ENCODE measurements around the gene SH3GLB1. TPM values are rescaled to one million over a fixed set of nuclear protein-coding genes. Genes with fewer than 3 reads are reported as not detected.

Gene SH3GLB1
- total and polyA plus RNA-seq, 2 of the 8 experiments (the other 6 are each of a cell fraction or from before 2014, with no cell fraction given) = 7.7 to 43.1 TPM

- H2BK15ac ChIP-seq (ENCODE audit: low read length) = no peak overlapping the region
- H2BK20ac ChIP-seq (ENCODE audit: low read length) = no peak overlapping the region
- ChIA-PET CTCF (ENCODE audit: partially characterized antibody) (interaction anchor here (1.1 to 2.9 kb wide), 2 partner anchors 8 to 310 kb away, joined by 3 to 7 read pairs; no protein-coding TSS in a partner anchor), POLR2A (ENCODE audit: partially characterized antibody) (interaction anchor here (1.5 kb wide), 1 partner anchor 71 kb away, joined by 5 read pairs; the partner anchor contains the start of gene SH3GLB1)
- no peaks in the 10 kb centered on the region for H3K23me2 ChIP-seq (ENCODE audit: low read depth, low read length)
- H4K8ac ChIP-seq (ENCODE audit: extremely low read depth, insufficient read depth, low read length) = no peak overlapping the region
- H3K4me2 ChIP-seq (ENCODE audit: insufficient read depth in 1 of 2, low read depth in 2 of 2, low read length in 2 of 2) = no peak overlapping the region
- H3K9ac ChIP-seq (replicated peaks in 1 of 4; ENCODE audit: extremely low read depth in 1 of 4, low read depth in 3 of 4, low read length in 3 of 4) = no peak overlapping the region
- no peak overlapping the region for H2BK12ac ChIP-seq (ENCODE audit: low read depth, low read length)
- no peaks in the 10 kb centered on the region for H3K9me3 ChIP-seq (ENCODE audit: insufficient read depth in 2 of 2, low read depth in 1 of 2, low read length in 1 of 2)
- no peak overlapping the region for H3K4me3 ChIP-seq (ENCODE audit: extremely low read depth in 1 of 4, insufficient read depth in 2 of 4, low read depth in 3 of 4, low read length in 4 of 4)
- no peak overlapping the region for H3K56ac ChIP-seq (replicated peaks; ENCODE audit: insufficient read length, low read depth, low read length)
- H2AFZ ChIP-seq (ENCODE audit: low read length) = no peak overlapping the region
- H4K5ac ChIP-seq (ENCODE audit: insufficient read length, low read depth, low read length) = no peak overlapping the region
- no peak overlapping the region for H3K27ac ChIP-seq (ENCODE audit: low read depth, low read length)
- no peaks in the 10 kb centered on the region for H4K20me1 ChIP-seq (replicated peaks in 1 of 2; ENCODE audit: control insufficient read depth in 1 of 2, insufficient read depth in 2 of 2, low read length in 2 of 2)
- H3K18ac ChIP-seq (ENCODE audit: extremely low read depth, low read length) = no peak overlapping the region
- H4K91ac ChIP-seq (replicated peaks; ENCODE audit: insufficient read length, low read length) = no peak overlapping the region
- H3K79me1 ChIP-seq (ENCODE audit: low read depth, low read length) = no peaks in the 10 kb centered on the region
- no peak overlapping the region for H3K23ac ChIP-seq (ENCODE audit: insufficient read length)
- H3K27me3 ChIP-seq (replicated peaks in 1 of 4; ENCODE audit: control insufficient read depth in 3 of 4, extremely low read depth in 1 of 4, insufficient read depth in 3 of 4, low read length in 3 of 4) = no peaks in the 10 kb centered on the region
- H3K79me2 ChIP-seq (ENCODE audit: control insufficient read depth in 1 of 2, insufficient read depth in 2 of 2, low read length in 2 of 2) = no peaks in the 10 kb centered on the region
- H3K4ac ChIP-seq (replicated peaks; ENCODE audit: insufficient read length, low read depth, low read length) = no peak overlapping the region
- no peak overlapping the region for H2BK5ac ChIP-seq (ENCODE audit: low read depth, low read length)
- H3K36me3 ChIP-seq (ENCODE audit: control insufficient read depth in 2 of 4, insufficient read depth in 4 of 4, low read length in 3 of 4) = no peaks in the 10 kb centered on the region
- DNase-seq (ENCODE audit: low read depth in 1 of 2, low spot score in 2 of 2) = no peak
- no peak overlapping the region for H2AK5ac ChIP-seq (ENCODE audit: low read depth, low read length)
- H3K4me1 ChIP-seq (replicated peaks in 1 of 4; ENCODE audit: control insufficient read depth in 3 of 4, insufficient read depth in 4 of 4, low read length in 3 of 4) = peaks cover 0 to 5% (median 1%) of the 10 kb centered on the region in 4 experiments; a peak in 3 of 7 replicates
- FAIRE-seq = no peak
- H2BK120ac ChIP-seq (replicated peaks; ENCODE audit: low read depth, low read length) = no peak overlapping the region
- 92% methylated on average over 1 of the region's 1 CpG; no CpG with 5 or more reads in 1 of the 2 experiments for WGBS, 2 experiments (ENCODE audit: extremely low coverage in 1 of 2, insufficient coverage in 1 of 2, insufficient read length in 1 of 2, insufficient replicate concordance in 2 of 2, low coverage in 1 of 2, low lambda C conversion rate in 2 of 2, missing lambda C conversion rate in 1 of 2)
- H3K14ac ChIP-seq (ENCODE audit: insufficient read length) = no peak overlapping the region
- TF ChIP-seq CREB1 (IDR thresholded peaks at IDR 0.05) (no peak), E2F6 (IDR thresholded peaks at IDR 0.05) (no peak), CEBPB (IDR thresholded peaks at IDR 0.05; ENCODE audit: low read depth, low read length) (no peak), SP4 (IDR thresholded peaks at IDR 0.05; ENCODE audit: low read length) (no peak), SIX5 (IDR thresholded peaks at IDR 0.05; ENCODE audit: low read depth, low read length) (no peak), YY1 (IDR thresholded peaks at IDR 0.05; ENCODE audit: low read depth, low read length) (no peak), CHD1 (IDR thresholded peaks at IDR 0.05; ENCODE audit: low read depth, low read length) (no peak), SAP30 (IDR thresholded peaks at IDR 0.05; ENCODE audit: insufficient read depth, insufficient replicate concordance, low read length) (no peak), FOSL1 (IDR thresholded peaks at IDR 0.05; ENCODE audit: insufficient read depth, low read depth, low read length) (no peak), USF2 (IDR thresholded peaks at IDR 0.05; ENCODE audit: low read length) (no peak), BACH1 (IDR thresholded peaks at IDR 0.05; ENCODE audit: low read length) (no peak)
These were observed 71.0 kb downstream of the SH3GLB1 start for GRCh38 chr1:86775395-86775794.
